Measurements from ENCODE around the gene EED.
A peak's percentile ranks its signal among the peaks of the same experiment; 100 is the strongest.

The EED gene, protein sequence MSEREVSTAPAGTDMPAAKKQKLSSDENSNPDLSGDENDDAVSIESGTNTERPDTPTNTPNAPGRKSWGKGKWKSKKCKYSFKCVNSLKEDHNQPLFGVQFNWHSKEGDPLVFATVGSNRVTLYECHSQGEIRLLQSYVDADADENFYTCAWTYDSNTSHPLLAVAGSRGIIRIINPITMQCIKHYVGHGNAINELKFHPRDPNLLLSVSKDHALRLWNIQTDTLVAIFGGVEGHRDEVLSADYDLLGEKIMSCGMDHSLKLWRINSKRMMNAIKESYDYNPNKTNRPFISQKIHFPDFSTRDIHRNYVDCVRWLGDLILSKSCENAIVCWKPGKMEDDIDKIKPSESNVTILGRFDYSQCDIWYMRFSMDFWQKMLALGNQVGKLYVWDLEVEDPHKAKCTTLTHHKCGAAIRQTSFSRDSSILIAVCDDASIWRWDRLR

DNA sequence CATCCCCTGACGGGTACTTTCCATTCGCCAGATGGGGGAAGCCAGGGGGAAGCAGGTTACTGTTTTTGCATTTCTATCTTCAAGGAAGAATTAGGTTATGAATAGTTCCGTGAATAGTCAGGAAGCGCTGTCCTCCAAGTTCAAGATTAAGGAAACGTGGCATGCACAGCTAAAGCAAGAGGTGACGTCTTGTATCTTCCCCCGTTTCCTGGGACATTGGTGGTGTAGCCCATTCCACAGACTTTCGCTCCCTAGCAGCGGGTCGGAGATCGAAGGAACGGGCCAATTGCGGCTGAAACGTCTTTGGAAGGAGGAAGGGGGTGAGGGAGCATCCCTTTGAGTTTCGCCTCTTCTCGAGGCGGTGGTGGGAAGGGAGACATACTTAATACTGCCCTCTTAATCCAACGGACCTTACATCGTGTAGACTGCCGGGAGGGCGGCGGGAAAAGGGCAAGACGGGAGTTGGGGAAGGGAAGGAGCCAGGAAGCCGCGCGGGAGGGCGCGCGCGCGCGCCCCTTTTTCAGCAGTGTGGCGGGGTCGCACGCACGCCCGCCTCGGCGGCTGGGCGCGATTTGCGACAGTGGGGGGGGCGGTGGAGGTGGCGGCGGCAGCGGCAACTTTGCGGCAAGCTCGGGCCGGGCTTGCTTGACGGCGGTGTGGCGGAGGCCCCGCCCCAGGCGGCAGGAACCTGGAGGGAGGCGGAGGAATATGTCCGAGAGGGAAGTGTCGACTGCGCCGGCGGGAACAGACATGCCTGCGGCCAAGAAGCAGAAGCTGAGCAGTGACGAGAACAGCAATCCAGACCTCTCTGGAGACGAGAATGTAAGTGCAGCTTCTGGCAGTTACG is at the start of gene EED:
TSS of gene EED (plus strand) at position 232 of the 847 bp plus-strand sequence. CDS start at position 709, 477 bp downstream.
- Histone ChIP-seq H3K36me3 (ENCODE audit: low read depth) (peaks cover 4% of the 10 kb centered on the region; the same call in 1 of the 2 replicates), H3K4me1 (ENCODE audit: insufficient read depth, poor library complexity, severe bottlenecking) (peaks cover 21% of the 10 kb centered on the region), H3K4me3 (ENCODE audit: severe bottlenecking) (peak within 1 kb of the TSS; percentile 84), H3K9me3 (ENCODE audit: severe bottlenecking) (no peaks in the 10 kb centered on the region), H3K27me3 (ENCODE audit: insufficient read depth, poor library complexity, severe bottlenecking) (no peaks in the 10 kb centered on the region), H3K27ac (ENCODE audit: poor library complexity, severe bottlenecking) (peak within 1 kb of the TSS; percentile 88)
- ATAC-seq (ENCODE audit: low read depth): peak; percentile 80
- DNase-seq (ENCODE audit: low spot score): peak; percentile 96
- TF ChIP-seq, protein P1, sequence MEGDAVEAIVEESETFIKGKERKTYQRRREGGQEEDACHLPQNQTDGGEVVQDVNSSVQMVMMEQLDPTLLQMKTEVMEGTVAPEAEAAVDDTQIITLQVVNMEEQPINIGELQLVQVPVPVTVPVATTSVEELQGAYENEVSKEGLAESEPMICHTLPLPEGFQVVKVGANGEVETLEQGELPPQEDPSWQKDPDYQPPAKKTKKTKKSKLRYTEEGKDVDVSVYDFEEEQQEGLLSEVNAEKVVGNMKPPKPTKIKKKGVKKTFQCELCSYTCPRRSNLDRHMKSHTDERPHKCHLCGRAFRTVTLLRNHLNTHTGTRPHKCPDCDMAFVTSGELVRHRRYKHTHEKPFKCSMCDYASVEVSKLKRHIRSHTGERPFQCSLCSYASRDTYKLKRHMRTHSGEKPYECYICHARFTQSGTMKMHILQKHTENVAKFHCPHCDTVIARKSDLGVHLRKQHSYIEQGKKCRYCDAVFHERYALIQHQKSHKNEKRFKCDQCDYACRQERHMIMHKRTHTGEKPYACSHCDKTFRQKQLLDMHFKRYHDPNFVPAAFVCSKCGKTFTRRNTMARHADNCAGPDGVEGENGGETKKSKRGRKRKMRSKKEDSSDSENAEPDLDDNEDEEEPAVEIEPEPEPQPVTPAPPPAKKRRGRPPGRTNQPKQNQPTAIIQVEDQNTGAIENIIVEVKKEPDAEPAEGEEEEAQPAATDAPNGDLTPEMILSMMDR (IDR thresholded peaks at IDR 0.05; ENCODE audit: poor library complexity, severe bottlenecking): no peak

DNA sequence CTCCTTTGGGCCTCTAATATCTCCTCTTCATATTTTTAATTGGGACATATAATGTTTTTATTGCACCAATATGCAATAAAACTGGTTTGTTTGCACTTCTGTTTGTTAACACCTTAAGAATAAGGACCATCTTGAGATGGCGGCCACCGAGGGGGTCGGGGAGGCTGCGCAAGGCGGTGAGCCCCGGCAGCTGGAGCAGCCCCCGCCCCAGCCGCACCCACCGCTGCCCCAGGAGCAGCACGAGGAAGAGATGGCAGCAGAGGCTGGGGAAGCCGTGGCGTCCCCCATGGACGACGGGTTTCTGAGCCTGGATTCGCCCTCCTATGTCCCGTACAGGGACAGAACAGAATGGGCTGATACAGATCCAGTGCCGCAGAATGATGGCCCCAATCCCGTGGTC is 49.6 kb upstream of the EED start:
- Histone ChIP-seq H3K27ac (ENCODE audit: poor library complexity, severe bottlenecking) (no peak overlapping the region), H3K4me1 (ENCODE audit: insufficient read depth, poor library complexity, severe bottlenecking) (peaks cover 9% of the 10 kb centered on the region), H3K9me3 (ENCODE audit: severe bottlenecking) (no peaks in the 10 kb centered on the region), H3K4me3 (ENCODE audit: severe bottlenecking) (no peak overlapping the region), H3K36me3 (ENCODE audit: low read depth) (no peaks in the 10 kb centered on the region), H3K27me3 (ENCODE audit: insufficient read depth, poor library complexity, severe bottlenecking) (no peaks in the 10 kb centered on the region)
- DNase-seq (ENCODE audit: low spot score): no peak
- TF ChIP-seq, protein P1 (IDR thresholded peaks at IDR 0.05; ENCODE audit: poor library complexity, severe bottlenecking): no peak
- ATAC-seq (ENCODE audit: low read depth): no peak

DNA sequence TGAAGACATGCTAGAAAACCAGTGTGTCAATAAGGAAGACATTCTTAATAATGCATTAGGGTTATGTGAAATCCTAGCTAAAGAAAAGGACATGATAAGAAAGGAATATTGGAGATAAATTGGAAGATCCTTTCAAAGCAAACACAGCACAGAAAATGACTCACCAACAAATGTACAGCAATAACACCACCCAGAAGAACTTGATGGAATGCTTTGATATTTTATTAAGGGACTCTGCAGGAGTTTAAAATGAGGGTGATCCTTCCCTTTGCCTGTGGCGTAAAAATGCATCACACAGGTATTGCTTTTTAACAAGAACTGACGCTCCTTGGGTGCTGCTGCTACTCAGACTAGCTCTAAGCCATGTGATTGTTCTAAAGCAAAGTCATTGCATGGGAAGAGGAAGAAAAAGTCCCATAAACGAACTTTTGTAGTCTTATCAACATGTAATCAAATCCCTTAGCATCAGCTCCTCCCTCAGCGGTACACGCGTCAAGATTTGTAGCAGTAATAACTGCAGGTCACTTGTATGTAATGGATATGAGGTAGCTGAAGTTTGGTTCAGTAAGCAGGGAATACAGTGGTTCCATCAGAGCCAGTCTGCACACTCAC is 48.4 kb upstream of the EED start:
- DNase-seq (ENCODE audit: low spot score) (no peak), ATAC-seq (ENCODE audit: low read depth) (no peak)
- no peak overlapping the region for H3K27ac ChIP-seq (ENCODE audit: poor library complexity, severe bottlenecking)
- H3K4me3 ChIP-seq (ENCODE audit: severe bottlenecking): no peak overlapping the region
- H3K9me3 ChIP-seq (ENCODE audit: severe bottlenecking): no peaks in the 10 kb centered on the region
- TF ChIP-seq, protein P1 (IDR thresholded peaks at IDR 0.05; ENCODE audit: poor library complexity, severe bottlenecking): no peak
- no peaks in the 10 kb centered on the region for H3K36me3 ChIP-seq (ENCODE audit: low read depth)
- H3K4me1 ChIP-seq (ENCODE audit: insufficient read depth, poor library complexity, severe bottlenecking): peaks cover 9% of the 10 kb centered on the region
- no peaks in the 10 kb centered on the region for H3K27me3 ChIP-seq (ENCODE audit: insufficient read depth, poor library complexity, severe bottlenecking)

DNA sequence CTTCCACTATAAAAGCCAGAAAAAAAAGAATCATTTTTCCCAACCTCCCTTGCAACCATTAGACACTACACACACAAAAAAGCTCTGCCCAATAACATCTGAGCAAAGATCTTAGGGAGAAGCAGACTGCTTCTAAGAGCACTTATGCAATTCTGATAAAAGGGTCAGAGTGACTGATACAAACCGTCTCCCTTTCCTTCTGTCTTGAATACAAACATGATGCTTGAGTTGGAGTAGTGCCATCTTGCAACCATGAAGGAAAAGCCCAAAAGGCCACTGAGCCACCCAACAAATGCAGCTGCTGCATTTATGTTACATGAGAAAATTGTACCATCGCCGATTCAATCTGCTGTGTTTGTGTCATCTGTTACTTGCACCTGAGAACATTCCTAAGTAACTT is 47.6 kb upstream of the EED start:
- DNase-seq (ENCODE audit: low spot score) (no peak), ATAC-seq (ENCODE audit: low read depth) (no peak)
- Histone ChIP-seq H3K4me3 (ENCODE audit: severe bottlenecking) (no peak overlapping the region), H3K27ac (ENCODE audit: poor library complexity, severe bottlenecking) (no peak overlapping the region), H3K27me3 (ENCODE audit: insufficient read depth, poor library complexity, severe bottlenecking) (no peaks in the 10 kb centered on the region), H3K36me3 (ENCODE audit: low read depth) (no peaks in the 10 kb centered on the region), H3K4me1 (ENCODE audit: insufficient read depth, poor library complexity, severe bottlenecking) (peaks cover 9% of the 10 kb centered on the region), H3K9me3 (ENCODE audit: severe bottlenecking) (no peaks in the 10 kb centered on the region)
- TF ChIP-seq, protein P1 (IDR thresholded peaks at IDR 0.05; ENCODE audit: poor library complexity, severe bottlenecking): no peak
